CD14-positive monocyte (primary cell): ENCODE measurements around the gene MED4. TPM values are rescaled to one million over a fixed set of nuclear protein-coding genes. Genes with fewer than 3 reads are reported as not detected.

Experiments
- DNase-seq, 3 donors: peaks; one replicate each; pipeline ENCODE4 v3.0.0-alpha.2; 2011 to 2022
- H2AFZ ChIP-seq: 2 replicates; pipeline ENCODE4 v1.6.0; 2012; ENCODE audit warnings: mild to moderate bottlenecking, low read depth, low read length, inconsistent platforms; ENCODE audit not compliant: insufficient read depth, poor library complexity, severe bottlenecking
- H3K27ac ChIP-seq, 2 donors: 1 replicate in 1 of 2; 2 replicates in 1 of 2; pipeline ENCODE4 v1.5.1; 2012 to 2013; ENCODE audit warnings: low read length in 2 of 2, control low read depth in 1 of 2, inconsistent platforms in 1 of 2, low read depth in 1 of 2, mild to moderate bottlenecking in 1 of 2
- H3K27me3 ChIP-seq, 2 donors: one replicate each; pipeline versions ENCODE4 v1.6.0 to v1.6.1; 2011 to 2013; ENCODE audit warnings: low read length in 2 of 2; ENCODE audit not compliant: control insufficient read depth in 2 of 2, insufficient read depth in 2 of 2
- H3K36me3 ChIP-seq, 2 donors: replicated peaks in 1 of 2; 1 replicate in 1 of 2; 2 replicates in 1 of 2; pipeline versions ENCODE4 v1.5.1 to v1.6.1; 2012 to 2013; ENCODE audit warnings: low read length in 2 of 2, control low read depth in 1 of 2, inconsistent platforms in 1 of 2, mild to moderate bottlenecking in 1 of 2; ENCODE audit not compliant: insufficient read depth in 2 of 2, control insufficient read depth in 1 of 2
- H3K4me1 ChIP-seq, 2 donors: 1 replicate in 1 of 2; 2 replicates in 1 of 2; pipeline versions ENCODE4 v1.5.1 to v1.6.1; 2012 to 2013; ENCODE audit warnings: low read length in 2 of 2, control low read depth in 1 of 2, inconsistent platforms in 1 of 2, mild to moderate bottlenecking in 1 of 2, moderate library complexity in 1 of 2; ENCODE audit not compliant: insufficient read depth in 2 of 2, control insufficient read depth in 1 of 2
- H3K4me2 ChIP-seq: replicated peaks from 2 replicates; pipeline ENCODE3; 2012; ENCODE audit warnings: low read length, moderate library complexity, mild to moderate bottlenecking; ENCODE audit not compliant: poor library complexity, severe bottlenecking; ENCODE audit errors: extremely low read depth
- H3K4me3 ChIP-seq, 3 experiments: fragments of 200-600 bp in 1 of 3; sonication (generic) in 1 of 3; replicated peaks in 1 of 3; 1 replicate in 2 of 3; 2 replicates in 1 of 3; pipeline ENCODE4 v1.5.1; 2011 to 2013; ENCODE audit warnings: low read length in 3 of 3, mild to moderate bottlenecking in 3 of 3, control low read depth in 2 of 3, low read depth in 2 of 3, inconsistent platforms in 1 of 3, moderate library complexity in 1 of 3
- H3K79me2 ChIP-seq: 2 replicates; pipeline ENCODE4 v1.6.0; 2012; ENCODE audit warnings: mild to moderate bottlenecking, control low read depth, inconsistent platforms, low read length, moderate library complexity; ENCODE audit not compliant: insufficient read depth
- H3K9ac ChIP-seq: 2 replicates; pipeline ENCODE4 v1.6.0; 2017; ENCODE audit warnings: low read length, mild to moderate bottlenecking; ENCODE audit not compliant: insufficient read depth, poor library complexity, severe bottlenecking
- H3K9me3 ChIP-seq, 2 donors: replicated peaks in 1 of 2; 1 replicate in 1 of 2; 2 replicates in 1 of 2; pipeline versions ENCODE4 v1.5.1 to v1.6.1; 2012 to 2013; ENCODE audit warnings: low read length in 2 of 2, control low read depth in 1 of 2; ENCODE audit not compliant: control insufficient read depth in 1 of 2, insufficient read depth in 1 of 2
- H4K20me1 ChIP-seq: 2 replicates; pipeline ENCODE4 v1.6.0; 2012; ENCODE audit warnings: mild to moderate bottlenecking, low read length, control low read depth, moderate library complexity; ENCODE audit not compliant: insufficient read depth
- H3K27ac Mint-ChIP-seq, 7 donors: one replicate each; pipeline ENCODE4 v1.8.0; 2020; ENCODE audit warnings: mild to moderate bottlenecking in 7 of 7, mixed read lengths in 7 of 7, moderate library complexity in 6 of 7, inconsistent platforms in 2 of 7
- H3K27me3 Mint-ChIP-seq, 3 donors: one replicate each; pipeline ENCODE4 v1.8.0; 2021 to 2022; ENCODE audit warnings: low read depth in 3 of 3, mild to moderate bottlenecking in 3 of 3, mixed read lengths in 3 of 3, moderate library complexity in 3 of 3, inconsistent platforms in 1 of 3
- H3K36me3 Mint-ChIP-seq, 2 donors: one replicate each; pipeline ENCODE4 v1.8.0; 2020; ENCODE audit warnings: mixed read lengths in 2 of 2, inconsistent platforms in 1 of 2, mild to moderate bottlenecking in 1 of 2
- H3K4me1 Mint-ChIP-seq: one replicate; pipeline ENCODE4 v1.8.0; 2020; ENCODE audit warnings: mild to moderate bottlenecking, mixed read lengths
- H3K4me3 Mint-ChIP-seq, 2 donors: one replicate each; pipeline ENCODE4 v1.8.0; 2020; ENCODE audit warnings: mild to moderate bottlenecking in 2 of 2, mixed read lengths in 2 of 2, moderate library complexity in 1 of 2
- H3K9me3 Mint-ChIP-seq, 7 donors: one replicate each; pipeline ENCODE4 v1.8.0; 2020 to 2022; ENCODE audit warnings: mixed read lengths in 7 of 7, mild to moderate bottlenecking in 6 of 7, moderate library complexity in 6 of 7, inconsistent platforms in 2 of 7
- CTCF ChIP-seq: fragments of 200-600 bp; IDR thresholded peaks from one replicate; pipeline ENCODE4 v1.8.0; 2022; ENCODE audit warnings: antibody characterized with exemption, mild to moderate bottlenecking
- WGBS: methylation state at CpG from one replicate; pipeline ENCODE4 v1.1.5; 2013; ENCODE audit warnings: missing lambda C conversion rate; ENCODE audit not compliant: insufficient coverage; 5-methylcytosine and 5-hydroxymethylcytosine counted together
- intact Hi-C, 2 donors: fragments of 100-400 bp; cut with micrococcal nuclease; formaldehyde crosslinking; loops; one replicate each; pipeline versions ENCODE4 v1.15.0 to v1.15.1; 2023
- polyA plus RNA-seq, 3 donors: library from polyadenylated mRNA; depleted of rRNA in 1 of 3; unstranded in 2 of 3; stranded (reverse) in 1 of 3; fragments of 300-500 nt in 2 of 3; fragments of >200 nt in 1 of 3; fragmentation: Illumina TruSeq in 2 of 3; gene quantifications; 1 replicate in 2 of 3; 2 replicates in 1 of 3; pipeline ENCODE4 v1.2.3, GENCODE V29; 2012 to 2021

The MED4 gene
- polyA plus RNA-seq, 3 donors: 28.4 to 53.8 (median 50.8) TPM

- WGBS: 83% methylated on average over 1 of the region's 5 CpGs
- Histone ChIP-seq H3K27ac (no peak overlapping the region), H4K20me1 (no peaks in the 10 kb centered on the region), H2AFZ (no peak overlapping the region), H3K27me3 (no peaks in the 10 kb centered on the region), H3K9me3 (no peaks in the 10 kb centered on the region), H3K4me3 (no peak overlapping the region), H3K79me2 (no peaks in the 10 kb centered on the region), H3K4me2 (no peak overlapping the region), H3K9ac (no peak overlapping the region), H3K36me3 (no peaks in the 10 kb centered on the region), H3K4me1 (peaks cover 0 to 5% of the 10 kb centered on the region in 2 donors)
- H3K4me3 Mint-ChIP-seq: no peak overlapping the region
- intact Hi-C loops: no loop called here
- H3K9me3 Mint-ChIP-seq: peaks cover 0 to 2% (median 0%) of the 10 kb centered on the region in 7 donors
- no peak for TF ChIP-seq CTCF
- no peak for DNase-seq
- peaks cover 0 to 2% (median 2%) of the 10 kb centered on the region in 3 donors for H3K27me3 Mint-ChIP-seq
- H3K27ac Mint-ChIP-seq: peak overlapping the region in 1 of 7 donors; percentile 9
- no peaks in the 10 kb centered on the region for H3K36me3 Mint-ChIP-seq
- peaks cover 8% of the 10 kb centered on the region for H3K4me1 Mint-ChIP-seq
These were observed 18.2 kb upstream of the MED4 start for GRCh38 chr13:48112896-48113755.

GRCh38 chr13:48110931-48111721 lies 16.2 kb upstream of the MED4 start:
- peaks cover 8% of the 10 kb centered on the region for H3K4me1 Mint-ChIP-seq
- H2AFZ ChIP-seq: no peak overlapping the region
- WGBS: 64% methylated on average over 2 of the region's 3 CpGs
- no peak overlapping the region for H3K9ac ChIP-seq
- no peaks in the 10 kb centered on the region for H3K36me3 ChIP-seq
- no peak overlapping the region for H3K27ac Mint-ChIP-seq
- H3K4me2 ChIP-seq: no peak overlapping the region
- TF ChIP-seq CTCF: no peak
- no peaks in the 10 kb centered on the region for H3K79me2 ChIP-seq
- DNase-seq: no peak
- no peak overlapping the region for H3K4me3 Mint-ChIP-seq
- no peaks in the 10 kb centered on the region for H3K36me3 Mint-ChIP-seq
- H3K27me3 ChIP-seq: no peaks in the 10 kb centered on the region
- peaks cover 0 to 5% of the 10 kb centered on the region in 2 donors for H3K4me1 ChIP-seq
- intact Hi-C loops: no loop called here
- H4K20me1 ChIP-seq: no peaks in the 10 kb centered on the region
- H3K9me3 Mint-ChIP-seq: peaks cover 0 to 2% (median 0%) of the 10 kb centered on the region in 7 donors
- no peaks in the 10 kb centered on the region for H3K9me3 ChIP-seq
- H3K27me3 Mint-ChIP-seq: peaks cover 2% of the 10 kb centered on the region in 3 donors
- H3K27ac ChIP-seq: no peak overlapping the region
- no peak overlapping the region for H3K4me3 ChIP-seq
